OCI-LY7 (cell line): ENCODE data around the gene CRIP1. TPM values are rescaled to one million over a fixed set of nuclear protein-coding genes. Genes with fewer than 3 reads are reported as not detected.

Experiments used
- BruUV-seq: library from RNA; stranded (reverse); fragments of 400-500 nt; replicated peaks from 2 replicates; lab custom pipeline; 2021; lab: Mats Ljungman, UMichigan
- CTCF ChIA-PET: fragments of 300-600 bp; sonication (Branson Sonifier 250); formaldehyde crosslinking; loops from one replicate; lab custom pipeline; 2022; ENCODE audit warnings: antibody characterized with exemption; ENCODE audit not compliant: unreplicated experiment; lab: Charles Lee
- POLR2A ChIA-PET: fragments of 300-600 bp; sonication (Branson Sonifier 250); formaldehyde crosslinking; loops from one replicate; lab custom pipeline; 2022; ENCODE audit warnings: antibody characterized with exemption; lab: Charles Lee
- DNase-seq: peaks from one replicate; pipeline ENCODE4 v3.0.0-alpha.2; 2015; ENCODE audit warnings: low spot score
- H2AFZ ChIP-seq: fragments of 200-600 bp; sonication (generic), shearing (Covaris generic); 2 replicates; pipeline ENCODE4 v1.6.1; 2014; ENCODE audit warnings: mild to moderate bottlenecking, antibody characterized with exemption, low read length, moderate library complexity
- H3K27ac ChIP-seq: fragments of 200-600 bp; sonication (generic); 2 replicates; pipeline ENCODE4 v1.5.1; 2014; ENCODE audit warnings: mixed run types, low read depth, mild to moderate bottlenecking, moderate library complexity, low read length, inconsistent platforms; ENCODE audit not compliant: poor library complexity, severe bottlenecking
- H3K36me3 ChIP-seq: fragments of 200-600 bp; sonication (generic); 2 replicates; pipeline ENCODE4 v1.6.1; 2014; ENCODE audit warnings: mild to moderate bottlenecking, antibody characterized with exemption, low read length, moderate library complexity, mixed read lengths; ENCODE audit not compliant: insufficient read depth
- H3K4me1 ChIP-seq: fragments of 200-600 bp; sonication (generic); 2 replicates; pipeline ENCODE4 v1.5.1; 2014; ENCODE audit warnings: mild to moderate bottlenecking, low read length; ENCODE audit not compliant: insufficient read depth, poor library complexity, severe bottlenecking
- H3K4me2 ChIP-seq: fragments of 200-600 bp; sonication (generic); 2 replicates; pipeline ENCODE4 v1.6.1; 2014; ENCODE audit warnings: mild to moderate bottlenecking, low read length
- H3K4me3 ChIP-seq: fragments of 200-600 bp; sonication (generic); 2 replicates; pipeline ENCODE4 v1.5.1; 2014; ENCODE audit warnings: mild to moderate bottlenecking, low read depth, low read length; ENCODE audit not compliant: poor library complexity, severe bottlenecking
- H3K79me2 ChIP-seq: fragments of 200-600 bp; sonication (generic); 2 replicates; pipeline ENCODE4 v1.6.1; 2016; ENCODE audit warnings: low read depth, mild to moderate bottlenecking, low read length, moderate library complexity, mixed read lengths; ENCODE audit not compliant: insufficient read depth
- H3K9me2 ChIP-seq: fragments of 200-600 bp; sonication (generic); 2 replicates; pipeline ENCODE4 v1.6.1; 2016; ENCODE audit warnings: mild to moderate bottlenecking, low read length, mixed read lengths; ENCODE audit not compliant: insufficient read depth
- H3K9me3 ChIP-seq: fragments of 200-600 bp; sonication (generic); 2 replicates; pipeline ENCODE4 v1.6.1; 2014; ENCODE audit warnings: mild to moderate bottlenecking, mixed run types, low read length, mixed read lengths
- H4K20me1 ChIP-seq: fragments of 200-600 bp; sonication (generic); 2 replicates; pipeline ENCODE4 v1.6.1; 2014; ENCODE audit warnings: mild to moderate bottlenecking, antibody characterized with exemption, low read length, moderate library complexity, mixed read lengths; ENCODE audit not compliant: insufficient read depth
- EZH2phosphoT487 ChIP-seq: fragments of 200-600 bp; sonication (generic); IDR thresholded peaks from 2 replicates; pipeline ENCODE4 v1.6.1; 2018; ENCODE audit warnings: low read depth, borderline replicate concordance, mild to moderate bottlenecking, mixed run types, antibody characterized with exemption, low read length, moderate library complexity, mixed read lengths
- intact Hi-C: fragments of 100-400 bp; cut with micrococcal nuclease; formaldehyde crosslinking; loops from one replicate; pipeline ENCODE4 v1.10.0; 2022; ENCODE audit not compliant: unreplicated experiment
- total RNA-seq, 2 experiments: library from RNA; depleted of rRNA in 1 of 2; stranded (reverse); fragments of >200 nt in 1 of 2; shearing (Covaris generic) in 1 of 2; gene quantifications; 2 replicates each; pipeline ENCODE4 v1.2.3, GENCODE V29; 2014 to 2022
- TF ChIP-seq, protein P1 (sequence below): fragments of 200-600 bp; sonication (generic); conservative IDR thresholded peaks from 2 replicates; pipeline ENCODE4 v1.5.1; 2014; ENCODE audit warnings: mild to moderate bottlenecking, antibody characterized with exemption, low read length, moderate library complexity, mixed read lengths

CRIP1 gene
- total RNA-seq, 2 experiments from 2014 or later, result 4.6 TPM; not detected in 1

DNA sequence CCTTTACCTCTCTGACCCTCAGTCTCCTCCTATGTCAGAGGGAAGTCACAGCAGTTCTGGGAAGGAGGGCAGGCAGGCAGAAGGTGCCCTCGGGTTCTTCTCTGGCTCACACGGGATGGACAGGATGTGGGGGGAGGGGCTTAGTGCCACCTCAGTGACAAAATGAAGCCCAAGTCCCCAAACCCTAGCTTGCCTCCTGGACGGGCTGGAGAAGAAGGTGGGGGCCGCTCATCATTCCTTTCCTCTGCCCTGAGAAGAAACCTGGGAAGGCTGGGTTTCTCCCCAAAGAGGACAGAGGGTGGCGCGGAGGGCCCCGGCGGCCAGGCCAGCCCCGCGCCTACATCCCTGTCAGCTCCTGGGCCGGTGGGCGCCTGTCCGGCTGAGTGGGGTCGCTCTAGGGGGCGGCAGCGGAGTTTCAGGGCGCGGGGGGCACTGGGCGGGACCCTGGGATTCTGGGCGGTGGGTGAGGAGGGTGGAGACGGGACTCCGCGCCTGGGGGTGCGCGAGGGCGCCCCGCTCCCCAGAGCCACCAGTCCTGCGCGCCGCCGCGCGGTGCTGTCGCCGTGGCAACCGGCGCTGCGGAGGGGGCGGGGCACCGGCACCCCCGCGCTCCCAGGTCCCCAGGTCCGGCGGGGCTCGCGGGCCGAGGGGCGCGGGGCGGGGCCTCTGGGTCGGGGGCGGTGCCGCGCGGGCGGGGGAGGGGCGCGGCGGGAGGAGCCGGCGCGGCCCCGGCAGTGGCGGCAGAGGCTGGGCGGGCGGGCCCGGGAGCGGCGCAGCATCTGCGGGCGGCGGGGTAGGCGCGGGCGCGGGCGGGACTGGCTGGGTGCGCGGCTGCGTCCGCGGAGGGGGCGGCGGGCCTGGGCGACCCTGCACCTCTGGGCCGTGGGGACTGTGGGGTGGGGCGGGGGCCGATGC lies 39.4 kb downstream of the CRIP1 start, which contains the start of gene TMEM121:
TMEM121 (plus strand) TSS at position 723 of the 915 bp plus-strand sequence. CDS start 2,252 bp downstream, outside the sequence.
- no peaks in the 10 kb centered on the region for H3K9me2 ChIP-seq
- no peak for DNase-seq
- no peaks in the 10 kb centered on the region for H4K20me1 ChIP-seq
- no TSS peak for BruUV-seq
- no peaks in the 10 kb centered on the region for H3K9me3 ChIP-seq
- TF ChIP-seq EZH2phosphoT487, result no peak
- TF ChIP-seq, protein P1, sequence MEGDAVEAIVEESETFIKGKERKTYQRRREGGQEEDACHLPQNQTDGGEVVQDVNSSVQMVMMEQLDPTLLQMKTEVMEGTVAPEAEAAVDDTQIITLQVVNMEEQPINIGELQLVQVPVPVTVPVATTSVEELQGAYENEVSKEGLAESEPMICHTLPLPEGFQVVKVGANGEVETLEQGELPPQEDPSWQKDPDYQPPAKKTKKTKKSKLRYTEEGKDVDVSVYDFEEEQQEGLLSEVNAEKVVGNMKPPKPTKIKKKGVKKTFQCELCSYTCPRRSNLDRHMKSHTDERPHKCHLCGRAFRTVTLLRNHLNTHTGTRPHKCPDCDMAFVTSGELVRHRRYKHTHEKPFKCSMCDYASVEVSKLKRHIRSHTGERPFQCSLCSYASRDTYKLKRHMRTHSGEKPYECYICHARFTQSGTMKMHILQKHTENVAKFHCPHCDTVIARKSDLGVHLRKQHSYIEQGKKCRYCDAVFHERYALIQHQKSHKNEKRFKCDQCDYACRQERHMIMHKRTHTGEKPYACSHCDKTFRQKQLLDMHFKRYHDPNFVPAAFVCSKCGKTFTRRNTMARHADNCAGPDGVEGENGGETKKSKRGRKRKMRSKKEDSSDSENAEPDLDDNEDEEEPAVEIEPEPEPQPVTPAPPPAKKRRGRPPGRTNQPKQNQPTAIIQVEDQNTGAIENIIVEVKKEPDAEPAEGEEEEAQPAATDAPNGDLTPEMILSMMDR, result no peak
- peak within 1 kb of the TSS; percentile 5 for H3K4me3 ChIP-seq
- no peak within 1 kb of the TSS for H2AFZ ChIP-seq
- H3K27ac ChIP-seq, result no peak within 1 kb of the TSS
- POLR2A ChIA-PET, result no interaction called here
- CTCF ChIA-PET, result no interaction called here
- no peaks in the 10 kb centered on the region for H3K79me2 ChIP-seq
- intact Hi-C loops, result no loop called here
- peaks cover 28% of the 10 kb centered on the region for H3K4me1 ChIP-seq
- H3K36me3 ChIP-seq, result no peaks in the 10 kb centered on the region
- peak within 1 kb of the TSS; percentile 55; the same call in 1 of the 2 replicates for H3K4me2 ChIP-seq

DNA sequence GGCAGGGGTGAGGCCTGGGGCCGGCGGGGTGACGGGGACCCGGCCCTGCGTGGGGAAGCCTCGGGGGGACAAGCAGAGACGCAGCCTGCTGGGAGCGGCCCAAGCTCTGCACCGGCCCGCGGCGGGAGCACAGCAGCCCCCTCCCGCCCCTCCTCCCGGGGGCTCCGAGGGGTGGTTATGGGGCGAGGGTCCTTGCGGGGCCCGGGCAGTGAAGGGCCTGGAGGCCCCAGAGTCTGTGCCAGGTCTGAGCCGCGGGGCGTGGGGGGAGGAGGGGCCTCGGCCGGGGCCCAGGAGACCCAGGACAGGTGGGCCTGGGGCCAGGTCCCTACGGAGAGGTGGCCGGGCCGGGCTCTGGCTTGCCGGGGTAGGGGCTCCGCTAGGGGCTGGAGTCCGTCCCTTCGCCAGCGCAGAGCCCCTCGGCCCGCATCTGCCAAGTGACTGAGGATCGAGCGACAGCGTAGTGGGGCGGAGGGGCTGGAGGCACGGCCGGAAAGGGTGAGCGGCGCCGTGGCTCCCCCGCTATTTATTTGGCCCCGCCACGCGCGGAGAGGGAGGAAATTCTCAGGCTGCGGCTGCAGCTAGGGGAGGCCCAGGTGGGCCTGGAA lies 40.2 kb downstream of the CRIP1 start:
- Histone ChIP-seq H3K4me2 (peak overlapping the region; percentile 55; the same call in 1 of the 2 replicates), H3K36me3 (no peaks in the 10 kb centered on the region), H3K4me1 (peaks cover 36% of the 10 kb centered on the region), H4K20me1 (no peaks in the 10 kb centered on the region), H3K4me3 (peak overlapping the region; percentile 5), H3K9me3 (no peaks in the 10 kb centered on the region), H3K9me2 (no peaks in the 10 kb centered on the region), H2AFZ (no peak overlapping the region), H3K79me2 (no peaks in the 10 kb centered on the region), H3K27ac (no peak overlapping the region)
- ChIA-PET POLR2A (no interaction called here), CTCF (no interaction called here)
- DNase-seq, result no peak
- TF ChIP-seq EZH2phosphoT487, result no peak
- TF ChIP-seq, protein P1, result no peak
- no TSS peak for BruUV-seq
- intact Hi-C loops, result no loop called here
